Retinal pigment epithelial cell (primary cell): Measurements from ENCODE around the gene HMOX1.

Experiments
- DNase-seq: peaks from one replicate; pipeline ENCODE4 v3.0.0-alpha.2; 2010; ENCODE audit warnings: low read depth
- H3K4me3 ChIP-seq: 2 replicates; pipeline ENCODE4 v1.5.1; 2011; ENCODE audit warnings: mild to moderate bottlenecking, low read length, control low read depth, moderate library complexity
- CTCF ChIP-seq: conservative IDR thresholded peaks from 2 replicates; pipeline ENCODE4 v1.5.1; 2011; ENCODE audit warnings: low read depth, low read length, control low read depth, inconsistent platforms

The HMOX1 gene

DNA sequence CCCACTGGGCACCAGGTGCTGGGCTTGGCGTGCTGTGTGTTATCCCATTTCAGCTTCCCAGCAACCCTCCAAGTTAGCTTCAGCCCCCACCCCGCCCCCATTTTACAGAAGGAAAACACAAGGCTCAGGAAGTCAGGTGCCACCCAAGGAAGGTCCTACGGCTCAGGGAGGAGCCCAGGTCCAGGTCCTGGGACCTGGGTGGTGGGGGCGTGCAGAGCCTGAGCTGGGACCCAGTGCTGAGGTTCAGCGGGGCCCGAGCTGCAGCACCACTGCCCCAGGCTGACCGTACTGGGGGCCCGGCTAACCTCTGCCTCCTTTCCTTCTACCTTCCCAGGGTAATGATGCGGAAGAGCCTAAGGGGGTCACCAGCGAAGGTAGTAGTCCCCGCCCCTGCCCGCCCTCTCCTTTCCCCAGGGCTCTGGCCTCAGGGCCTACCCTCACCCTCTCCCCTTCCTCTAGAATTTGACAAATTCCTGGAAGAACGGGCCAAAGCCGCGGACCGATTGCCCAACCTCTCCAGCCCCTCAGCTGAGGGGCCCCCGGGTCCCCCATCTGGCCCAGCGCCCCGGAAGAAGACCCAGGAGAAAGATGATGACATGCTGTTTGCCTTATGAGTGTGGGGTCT is 34.2 kb upstream of the HMOX1 start:
- DNase-seq, result no peak
- TF ChIP-seq CTCF, result no peak
- H3K4me3 ChIP-seq, result no peak overlapping the region

DNA sequence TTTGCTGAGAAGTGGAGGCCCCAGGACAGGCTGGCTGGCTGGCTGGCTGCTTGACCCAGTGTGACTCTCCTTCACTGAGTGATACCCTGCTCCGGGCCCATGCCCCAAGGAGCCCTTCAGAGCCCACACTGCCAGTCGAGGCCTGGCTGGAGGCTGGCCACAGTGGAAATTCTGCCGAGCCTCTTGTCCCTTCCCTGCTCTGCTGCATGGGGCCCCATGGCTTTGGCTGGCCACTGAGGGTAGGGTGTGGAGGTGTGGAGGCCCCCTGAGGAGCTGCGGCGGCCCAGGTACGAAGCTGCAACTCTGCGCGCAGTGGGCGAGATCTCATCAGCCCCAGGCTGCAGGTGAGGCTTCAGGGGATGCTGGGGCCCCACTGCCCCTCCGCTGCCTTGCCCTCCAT is 33.4 kb upstream of the HMOX1 start:
- TF ChIP-seq CTCF, result no peak
- H3K4me3 ChIP-seq, result no peak overlapping the region
- DNase-seq, result no peak

DNA sequence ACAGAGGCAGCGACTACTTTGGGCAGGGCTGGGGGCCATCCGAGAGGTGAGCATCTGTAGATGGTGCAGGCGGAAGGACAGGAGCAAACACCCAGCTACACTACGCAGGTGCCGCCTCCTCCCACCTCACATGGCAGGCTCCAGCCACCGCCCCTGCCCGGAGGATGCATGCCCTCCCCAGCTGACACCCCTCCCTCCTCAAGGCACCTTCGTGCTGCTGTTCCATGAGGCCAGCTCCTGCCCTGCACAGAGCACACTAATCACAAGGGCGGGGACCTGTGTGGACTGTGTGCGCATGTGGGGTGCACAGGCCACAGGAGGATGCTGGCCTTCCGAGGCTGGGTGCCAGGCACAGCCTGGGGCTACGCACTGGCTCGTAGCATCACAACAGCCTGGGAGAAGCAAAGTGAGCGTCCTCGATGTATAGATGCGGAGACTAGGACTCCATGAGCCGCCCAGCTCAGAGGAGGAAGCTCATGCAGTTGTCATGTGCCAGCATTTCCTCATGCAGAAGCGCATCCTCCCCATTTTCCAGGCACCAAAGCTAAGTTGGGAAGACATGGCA is 32.8 kb upstream of the HMOX1 start:
- TF ChIP-seq CTCF, result no peak
- H3K4me3 ChIP-seq, result no peak overlapping the region
- DNase-seq, result no peak

DNA sequence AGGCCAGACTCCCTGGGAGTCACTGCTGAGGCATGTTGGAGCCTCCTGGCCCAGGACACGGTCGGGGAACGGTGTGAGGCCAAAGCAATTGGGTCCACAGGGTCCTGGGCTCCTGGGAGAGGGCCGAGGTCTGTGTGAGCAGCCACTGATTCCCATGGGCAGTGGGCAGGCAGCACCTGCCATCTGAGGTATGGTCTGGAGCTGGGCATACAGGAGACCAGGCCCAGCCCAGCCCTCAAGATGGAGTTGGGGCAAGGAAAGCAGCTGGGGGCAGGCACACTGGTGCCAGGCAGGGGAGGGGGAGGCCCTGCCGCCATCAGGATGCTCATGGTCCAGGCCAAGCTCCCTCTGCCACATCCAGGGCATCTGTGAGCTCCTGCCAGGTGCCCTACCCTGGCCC is 32.2 kb upstream of the HMOX1 start:
- TF ChIP-seq CTCF, result no peak
- DNase-seq, result no peak
- H3K4me3 ChIP-seq, result no peak overlapping the region

DNA sequence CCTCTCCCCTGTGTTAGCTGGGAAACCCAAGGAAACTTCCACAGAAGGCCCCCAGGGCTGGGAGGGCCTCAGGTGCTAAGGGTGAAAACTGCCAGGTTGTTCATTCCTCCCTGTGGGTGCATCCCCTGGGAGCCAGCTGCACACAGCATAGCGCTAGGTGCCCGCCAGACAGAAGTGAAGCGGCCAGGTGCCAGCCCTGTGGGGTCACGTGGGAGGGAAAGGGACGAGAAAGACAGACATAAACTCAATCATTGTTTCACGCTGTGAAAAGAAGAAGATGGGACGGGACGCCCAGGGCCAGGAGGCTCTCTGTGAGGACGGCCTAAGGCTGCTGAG is 31.6 kb upstream of the HMOX1 start:
- TF ChIP-seq CTCF, result no peak
- no peak for DNase-seq
- H3K4me3 ChIP-seq, result no peak overlapping the region

- H3K4me3 ChIP-seq, result no peak overlapping the region
- TF ChIP-seq CTCF, result no peak
- no peak for DNase-seq
Observed at GRCh38 chr22:35349704-35350538, 31.0 kb upstream of the HMOX1 start.
